GM18499 (cell line): ENCODE measurements around the gene PREX1.

Experiments used
- ATAC-seq: cut with Tn5 transposase; IDR thresholded peaks from one replicate; pipeline ENCODE4 v1.9.1; 2021; ENCODE audit warnings: moderate number of reproducible peaks; ENCODE audit not compliant: insufficient read depth, unreplicated experiment

Gene PREX1

GRCh38 chr20:48620507-48621375 lies 207.1 kb downstream of the PREX1 start:
- ATAC-seq = no peak

DNA sequence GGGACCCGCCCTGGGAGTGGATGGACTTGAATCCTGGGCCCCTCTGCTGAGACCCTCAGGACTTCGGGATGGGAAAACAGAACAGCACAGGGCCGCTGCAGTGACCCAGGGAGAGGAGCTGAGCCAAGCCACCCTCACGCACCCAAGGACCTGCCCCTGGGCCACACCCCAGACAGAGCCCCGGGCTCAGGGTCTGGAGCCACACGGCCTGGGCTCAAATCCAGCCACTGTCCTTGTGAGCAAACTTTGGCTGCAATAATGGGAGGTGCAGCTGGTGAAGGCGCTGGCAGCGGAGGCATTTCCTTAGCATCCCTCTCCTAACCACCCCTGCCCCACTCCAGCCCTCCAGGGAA lies 207.7 kb downstream of the PREX1 start:
- ATAC-seq = no peak

GRCh38 chr20:48619126-48620101 lies 208.4 kb downstream of the PREX1 start:
- no peak for ATAC-seq

DNA sequence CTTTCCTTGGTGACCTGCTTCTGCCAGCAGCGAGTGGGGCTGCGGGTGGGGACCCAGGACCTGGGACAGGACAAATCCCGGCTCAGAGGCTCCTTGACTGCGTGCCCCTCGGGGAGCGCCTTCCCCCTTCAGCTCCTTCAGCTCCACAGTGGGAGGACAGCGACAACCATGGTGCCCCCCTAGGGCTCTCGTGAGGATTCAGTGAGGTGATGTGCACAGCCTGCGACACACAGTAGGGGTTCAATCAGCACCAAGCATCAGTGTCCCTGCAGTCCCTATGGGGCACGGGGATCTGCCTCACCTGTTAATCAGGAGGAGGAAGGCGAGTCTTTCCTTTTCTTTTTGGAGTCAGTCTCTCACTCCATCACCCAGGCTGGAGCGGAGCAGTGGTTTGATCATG lies 209.2 kb downstream of the PREX1 start:
- ATAC-seq = no peak

DNA sequence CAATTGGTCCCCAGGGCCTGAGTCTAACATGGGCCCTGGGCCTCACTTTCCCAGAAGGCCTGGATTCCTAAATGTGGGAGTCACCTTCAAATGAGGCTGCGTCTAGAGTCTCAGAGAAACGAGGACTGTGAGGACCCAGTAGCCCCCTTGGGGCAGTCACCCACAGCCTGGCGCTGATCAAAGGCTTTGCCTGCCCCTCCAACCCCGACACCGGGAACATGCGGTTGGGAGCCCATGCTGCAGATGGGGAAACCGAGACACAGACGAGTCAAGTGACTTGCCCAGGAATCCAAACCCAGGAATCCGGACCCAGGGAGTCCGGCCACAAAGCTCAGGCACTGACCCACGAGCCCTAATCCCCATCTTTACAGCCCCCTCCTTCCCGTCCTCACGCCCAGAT lies 209.7 kb downstream of the PREX1 start:
- no peak for ATAC-seq

DNA sequence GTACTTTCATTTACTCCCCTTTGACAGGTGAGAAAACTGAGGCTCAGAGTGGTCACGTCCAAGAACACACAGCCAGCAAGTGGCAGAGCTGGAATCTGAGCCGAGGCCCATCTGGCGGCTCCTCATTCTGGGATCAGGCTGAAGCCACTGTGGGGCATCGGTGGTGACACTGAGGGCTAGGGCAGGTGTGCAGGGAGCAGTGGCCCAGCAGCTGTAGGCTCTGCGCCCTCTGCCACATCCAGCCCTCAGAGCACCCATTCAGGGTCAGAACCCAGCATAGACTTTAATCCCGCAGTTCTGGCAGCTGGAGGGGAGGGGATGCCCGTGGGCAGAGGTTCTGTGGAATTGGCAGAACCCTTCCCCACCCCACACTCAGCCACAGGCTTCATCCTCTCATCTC lies 210.3 kb downstream of the PREX1 start:
- ATAC-seq = no peak

GRCh38 chr20:48616481-48616880 lies 211.3 kb downstream of the PREX1 start:
- ATAC-seq = no peak

- no peak for ATAC-seq
Observed at GRCh38 chr20:48615871-48616270, 211.9 kb downstream of the PREX1 start.

DNA sequence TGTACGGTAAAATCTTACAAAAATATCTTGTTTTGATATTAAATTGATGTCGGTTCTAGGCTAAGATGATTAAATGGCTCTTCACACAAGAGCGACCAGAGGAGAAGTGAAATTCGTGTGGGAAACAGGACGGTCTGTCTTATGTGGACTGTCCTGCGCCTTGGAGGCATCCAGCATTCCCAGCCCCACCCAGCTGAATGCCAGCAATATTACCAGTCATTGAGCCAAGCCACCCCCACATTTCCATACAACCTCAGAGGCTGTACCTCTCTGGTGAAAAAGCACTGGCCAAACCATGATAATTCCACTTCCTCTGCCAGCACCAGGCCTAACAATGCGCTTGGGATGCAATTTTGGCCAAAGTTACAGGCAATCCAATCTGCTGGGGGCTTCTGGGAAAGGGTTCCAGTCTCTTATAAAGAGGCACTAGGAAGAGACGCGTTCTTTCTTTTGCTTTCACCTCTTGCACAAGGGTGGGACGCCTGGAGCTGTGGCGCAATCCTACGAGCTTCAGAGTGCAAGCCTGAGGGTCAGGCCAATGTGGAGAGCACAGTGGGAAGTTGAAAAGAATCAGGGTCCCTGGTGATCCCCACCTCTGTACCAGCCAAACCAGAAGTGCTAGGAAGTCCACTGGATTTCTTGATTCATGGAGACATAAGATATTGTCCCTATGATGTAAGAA lies 213.1 kb downstream of the PREX1 start:
- no peak for ATAC-seq

GRCh38 chr20:48613926-48614325 lies 213.9 kb downstream of the PREX1 start:
- no peak for ATAC-seq

DNA sequence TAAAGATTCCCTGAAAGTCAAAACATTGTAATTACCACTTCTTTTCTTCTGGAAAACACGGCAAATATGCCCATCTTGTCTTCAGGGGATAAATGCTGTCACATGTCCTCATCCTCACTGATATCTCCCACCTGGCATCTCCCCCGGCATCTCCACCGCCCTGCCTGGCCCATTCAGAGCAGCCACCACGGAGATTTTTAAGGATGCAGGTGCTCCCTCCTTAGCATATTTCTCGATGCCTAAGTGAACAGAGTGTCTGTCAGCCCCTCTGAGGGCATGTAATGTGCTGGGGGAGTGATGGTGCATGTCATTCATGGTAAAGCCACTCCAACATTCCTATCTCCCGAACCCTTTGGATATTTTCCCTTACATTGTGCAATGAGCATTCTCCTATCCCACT lies 215.5 kb downstream of the PREX1 start:
- ATAC-seq = no peak

DNA sequence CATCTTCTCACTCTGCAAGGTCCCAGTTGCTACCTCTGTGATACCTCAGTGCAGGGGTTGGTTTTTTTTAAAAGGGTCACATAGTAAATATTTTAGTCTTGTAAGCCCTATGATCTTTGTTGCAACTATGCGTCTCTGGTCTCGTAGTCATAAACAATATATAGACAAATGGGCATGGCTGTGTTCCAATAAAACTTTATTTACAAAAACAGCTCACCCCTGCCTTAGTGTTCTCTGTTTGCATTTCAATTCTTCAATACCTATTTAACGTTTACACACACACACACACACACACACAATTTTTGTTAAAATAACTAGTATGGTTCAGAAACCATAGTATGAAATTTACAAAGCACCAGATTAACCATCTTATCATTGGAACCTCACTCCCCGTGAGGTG lies 216.8 kb downstream of the PREX1 start:
- no peak for ATAC-seq

DNA sequence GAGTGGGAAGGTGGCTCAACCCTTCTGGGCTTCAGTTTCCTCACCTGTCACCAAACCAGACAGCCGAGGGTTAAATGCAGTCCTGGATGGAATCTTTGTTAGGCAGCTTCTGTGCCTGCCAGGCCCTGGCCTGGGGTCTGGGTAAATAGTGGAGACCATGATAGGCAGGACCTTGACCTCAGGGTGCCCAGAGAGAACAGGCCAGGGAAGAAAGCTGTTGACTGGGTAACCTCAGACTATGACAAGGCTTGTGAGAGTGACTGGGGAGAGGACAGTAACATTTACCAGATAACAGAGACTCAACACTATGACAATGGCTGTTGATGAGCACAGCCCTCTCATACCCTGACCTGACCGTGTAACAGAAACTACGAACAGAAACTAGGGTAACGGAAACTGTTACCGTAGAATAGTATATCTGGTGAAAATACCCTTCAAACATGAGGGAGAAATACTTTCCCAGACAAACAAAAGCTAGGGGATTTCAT lies 218.3 kb downstream of the PREX1 start:
- ATAC-seq = no peak

DNA sequence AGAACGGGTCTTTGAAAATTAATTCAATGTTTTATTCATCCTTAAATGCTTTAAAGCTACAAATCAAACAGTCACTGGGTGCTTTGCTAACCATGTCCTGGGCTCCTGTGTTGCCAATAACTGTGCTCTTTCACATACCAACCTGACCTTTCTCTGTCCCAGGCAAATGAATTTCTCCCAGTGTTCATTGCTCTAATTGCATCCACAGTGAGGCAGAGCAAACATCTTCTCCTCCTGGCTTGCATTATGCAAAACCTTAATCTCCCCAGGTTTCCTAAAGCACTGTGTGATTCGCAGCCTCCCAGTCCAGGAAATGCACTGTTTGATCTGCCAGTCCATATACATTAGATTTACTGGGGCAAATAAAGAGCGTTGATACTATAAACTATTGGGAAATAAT lies 219.0 kb downstream of the PREX1 start:
- ATAC-seq = no peak

GRCh38 chr20:48607544-48607865 lies 220.3 kb downstream of the PREX1 start:
- ATAC-seq = no peak

GRCh38 chr20:48606841-48607543 lies 220.8 kb downstream of the PREX1 start:
- ATAC-seq = no peak

GRCh38 chr20:48606172-48606840 lies 221.5 kb downstream of the PREX1 start:
- ATAC-seq = no peak

- no peak for ATAC-seq
Observed at GRCh38 chr20:48605364-48606171, 222.2 kb downstream of the PREX1 start.

DNA sequence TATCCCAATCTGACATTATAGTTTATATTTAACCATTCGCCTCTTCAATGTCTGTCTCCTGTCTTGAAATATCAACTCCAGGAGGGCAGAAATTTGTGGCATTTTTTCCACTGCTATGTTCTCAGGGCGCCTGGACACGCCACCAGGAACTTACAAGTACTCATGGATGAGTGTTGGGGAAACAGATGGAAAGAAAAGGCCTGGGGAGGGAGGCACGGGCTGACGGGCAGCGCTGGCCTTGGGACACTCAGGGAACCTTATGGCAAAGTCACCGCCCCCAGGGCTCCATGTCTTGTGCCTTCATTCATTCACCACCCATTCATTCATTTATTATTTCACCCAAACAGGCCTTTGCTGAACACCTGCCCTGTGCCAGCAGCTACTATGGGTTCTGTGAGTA lies 222.9 kb downstream of the PREX1 start:
- no peak for ATAC-seq
